ENCODE measurements around the gene MLH3.
A peak's percentile ranks its signal among the peaks of the same experiment; 100 is the strongest.
"Not testable (repeated sequence)": the region's sequence is repeated elsewhere in the genome, so short reads cannot be mapped to it uniquely, and the experiment has no call there.

Gene MLH3

DNA sequence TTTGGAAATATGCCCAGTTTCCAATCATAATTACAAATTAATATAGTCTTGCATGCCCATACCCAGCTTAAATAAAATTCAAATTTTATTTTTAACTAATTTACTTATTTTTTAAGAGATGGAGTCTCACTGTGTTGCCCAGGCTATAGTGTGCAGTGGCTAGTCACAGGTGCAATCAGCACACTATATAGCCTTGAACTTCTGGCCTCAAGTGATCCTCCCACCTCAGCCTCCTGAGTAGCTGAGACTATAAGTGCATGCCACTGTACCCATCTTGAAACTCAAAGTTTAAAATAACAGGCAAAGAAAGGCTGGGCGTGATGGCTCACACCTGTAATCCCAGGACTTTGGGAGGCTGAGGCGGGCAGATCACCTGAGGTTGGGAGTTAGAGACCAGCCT, 10.3 kb downstream of the MLH3 start:
- FAIRE-seq (no peak), DNase-seq (ENCODE audit: insufficient read length, low spot score) (no peak)

DNA sequence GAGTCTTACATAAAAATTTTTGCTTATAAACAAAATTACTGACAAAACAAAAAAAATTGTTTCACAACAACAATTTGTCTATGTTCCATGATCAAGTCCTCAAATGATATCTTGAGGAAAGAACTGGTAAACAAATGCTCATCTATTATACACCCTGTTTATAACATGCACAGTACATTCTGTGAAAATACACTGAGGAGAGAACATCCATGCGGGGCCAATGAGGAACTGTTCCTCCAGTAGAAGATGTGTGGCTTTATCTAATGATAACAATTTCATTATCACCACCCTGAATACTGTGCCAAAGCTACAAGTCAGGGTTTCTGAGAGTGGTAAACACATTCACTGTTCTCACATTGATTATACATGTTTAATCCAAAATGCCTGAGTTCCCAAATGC, 10.8 kb downstream of the MLH3 start:
- FAIRE-seq (peak; percentile 40), DNase-seq (ENCODE audit: insufficient read length, low spot score) (no peak)

DNA sequence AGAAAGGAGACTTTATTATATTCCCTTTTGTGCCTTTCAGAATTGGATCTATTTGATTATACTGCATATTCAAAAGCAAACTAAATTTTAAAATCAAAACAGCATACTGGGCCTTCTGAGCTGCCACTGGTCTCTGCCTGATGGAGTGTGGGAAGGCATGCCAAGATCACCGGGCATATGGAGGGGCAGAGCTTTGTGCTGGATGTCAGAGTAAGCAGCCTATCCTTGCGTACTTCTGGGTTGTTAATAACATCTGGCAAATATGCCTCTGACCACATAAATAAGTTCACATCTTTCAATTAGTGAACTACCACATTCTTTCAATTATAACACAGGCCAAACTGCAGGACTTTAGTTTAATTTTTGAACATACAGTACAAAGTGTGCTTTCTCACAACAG, 18.3 kb downstream of the MLH3 start:
- DNase-seq (ENCODE audit: insufficient read length, low spot score) (no peak), FAIRE-seq (no peak)

DNA sequence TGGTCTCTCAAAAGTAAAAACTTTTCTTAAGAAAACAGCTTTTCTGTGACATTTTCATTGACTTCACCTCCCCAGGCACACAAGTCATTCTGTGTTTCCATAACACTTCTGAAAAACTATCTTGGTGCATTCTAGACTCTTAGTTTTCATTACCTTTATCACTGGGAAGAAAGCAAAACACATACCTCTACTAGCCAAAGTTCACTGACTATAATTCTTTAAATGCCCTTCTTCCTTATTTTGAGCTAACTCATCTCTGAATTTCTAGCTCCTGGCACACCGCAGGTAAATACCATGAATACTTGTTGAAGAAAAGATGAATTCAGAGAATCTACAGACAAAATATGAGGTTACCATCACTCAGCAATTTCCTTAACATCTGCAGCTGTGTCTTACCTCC, 21.1 kb downstream of the MLH3 start:
- no peak for DNase-seq (ENCODE audit: insufficient read length, low spot score)
- FAIRE-seq = peak; percentile 40

DNA sequence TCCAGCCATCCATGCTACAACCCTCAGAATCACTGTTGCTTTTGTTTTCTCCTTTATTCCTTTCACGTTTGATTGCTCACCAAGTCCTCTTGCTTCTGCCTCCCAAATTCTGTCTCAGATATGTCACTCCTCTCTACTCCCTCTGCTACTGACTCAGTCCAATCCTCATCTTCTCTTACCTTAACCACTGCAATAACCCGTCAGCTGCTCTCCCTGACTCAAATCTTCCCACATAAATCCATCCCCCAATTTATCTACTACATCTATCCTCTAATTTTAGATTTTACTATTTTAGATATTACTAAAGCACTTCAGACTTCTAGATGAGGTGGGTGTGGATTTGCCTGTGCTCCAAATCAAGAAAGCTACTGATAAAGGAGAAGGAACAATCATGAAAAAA, 25.4 kb downstream of the MLH3 start:
- DNase-seq (ENCODE audit: insufficient read length, low spot score) = no peak
- no peak for FAIRE-seq

DNA sequence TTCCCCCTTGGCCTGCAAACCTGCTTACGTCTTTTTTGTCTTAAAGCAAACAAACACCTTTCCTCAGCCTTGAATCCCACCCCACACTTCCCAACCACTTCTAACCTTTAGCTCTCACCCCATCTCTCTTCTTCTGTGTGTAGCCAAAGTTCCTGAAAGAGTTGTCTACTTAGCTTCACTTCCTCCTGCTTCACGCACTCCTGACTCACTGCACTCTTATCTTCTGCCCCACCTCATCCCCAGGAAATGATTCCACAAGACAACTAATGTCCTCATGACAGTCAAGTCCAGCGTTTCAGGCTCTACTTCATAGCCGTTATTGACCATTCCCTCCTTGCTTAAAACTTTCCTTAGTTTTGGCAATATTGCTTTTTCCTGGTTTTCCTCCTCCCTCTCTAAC, 26.2 kb downstream of the MLH3 start:
- DNase-seq (ENCODE audit: insufficient read length, low spot score) (no peak), FAIRE-seq (peak; percentile 59)

DNA sequence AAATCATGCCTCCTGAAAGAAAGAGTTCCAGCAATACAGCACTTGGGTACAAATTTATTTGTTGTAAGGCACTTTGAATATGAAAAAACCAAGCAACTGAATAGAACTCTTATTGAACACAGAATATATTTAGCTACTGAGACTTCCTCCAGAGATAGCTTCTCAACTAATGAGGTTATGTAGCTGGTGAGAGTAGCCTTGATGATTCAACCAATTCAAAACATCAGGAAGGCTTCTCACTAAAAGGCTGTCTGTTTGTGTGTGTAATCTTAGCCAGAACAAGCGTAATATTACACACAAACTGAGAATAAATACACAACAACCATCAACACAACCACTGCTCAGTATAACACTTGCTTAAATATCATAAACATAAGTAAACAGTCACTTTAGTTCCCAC, 28.2 kb downstream of the MLH3 start:
- DNase-seq (ENCODE audit: insufficient read length, low spot score) = no peak
- peak; percentile 90 for FAIRE-seq

DNA sequence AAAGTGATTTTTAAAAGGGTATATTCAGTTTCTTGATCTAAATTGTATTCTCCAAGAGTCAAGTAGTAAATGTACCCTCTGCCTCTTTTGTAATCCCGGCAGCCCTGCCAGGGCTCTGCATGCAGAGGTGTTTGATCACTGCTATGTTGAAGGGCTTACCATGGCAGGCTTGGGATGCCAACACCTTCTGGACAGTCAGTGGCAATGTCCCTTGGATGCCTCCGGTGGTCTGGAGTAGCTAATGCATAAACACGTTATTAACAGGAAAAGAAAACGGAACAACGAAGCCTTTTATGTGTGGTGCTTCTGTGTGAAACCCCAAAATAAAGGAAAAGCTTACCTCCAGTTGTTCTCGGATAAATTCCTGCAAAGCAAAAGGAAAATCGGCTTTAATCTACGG, 28.6 kb downstream of the MLH3 start:
- peak; percentile 96 for FAIRE-seq
- DNase-seq (ENCODE audit: insufficient read length, low spot score) = peak; percentile 57

DNA sequence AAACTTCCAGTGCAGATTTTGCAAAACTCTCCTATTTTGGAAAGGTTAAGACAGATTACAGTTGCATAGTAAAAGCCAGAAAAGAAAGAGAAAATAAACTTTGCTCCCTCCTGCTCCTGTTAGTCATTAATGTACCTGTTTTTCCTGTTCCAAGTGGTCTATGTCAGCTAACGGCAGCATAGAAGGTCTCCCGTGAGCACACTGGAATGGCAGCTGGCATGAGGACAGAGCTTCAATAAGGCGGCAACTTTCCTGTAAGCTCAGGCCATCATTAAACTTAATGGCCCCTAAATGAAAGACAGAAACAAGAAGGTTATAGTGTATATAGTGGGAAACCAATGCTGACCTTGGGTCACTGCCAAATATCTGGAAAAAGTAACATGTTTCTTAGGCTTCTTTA, 32.6 kb downstream of the MLH3 start:
- FAIRE-seq (no peak), DNase-seq (ENCODE audit: insufficient read length, low spot score) (no peak)

DNA sequence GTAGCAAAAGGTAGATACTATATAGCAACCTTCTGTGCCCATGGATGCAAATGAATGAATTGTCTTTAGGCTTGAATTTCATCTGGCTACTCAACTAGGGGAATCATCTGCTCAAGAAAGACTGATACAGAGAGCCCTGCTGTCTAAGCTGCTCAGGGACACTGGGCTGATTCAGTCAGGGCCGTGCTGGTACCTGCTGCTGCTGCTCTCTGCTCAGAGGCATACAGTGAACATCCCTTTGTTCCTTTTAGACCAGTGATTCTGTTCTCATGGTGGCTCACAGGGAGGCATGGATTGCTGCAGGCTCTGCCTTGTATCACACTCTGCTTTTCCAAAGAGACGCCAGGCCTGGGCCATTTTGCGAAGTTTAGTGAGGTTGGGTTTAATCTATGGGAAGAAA, 34.5 kb downstream of the MLH3 start:
- DNase-seq (ENCODE audit: insufficient read length, low spot score) (no peak), FAIRE-seq (peak; percentile 62)

DNA sequence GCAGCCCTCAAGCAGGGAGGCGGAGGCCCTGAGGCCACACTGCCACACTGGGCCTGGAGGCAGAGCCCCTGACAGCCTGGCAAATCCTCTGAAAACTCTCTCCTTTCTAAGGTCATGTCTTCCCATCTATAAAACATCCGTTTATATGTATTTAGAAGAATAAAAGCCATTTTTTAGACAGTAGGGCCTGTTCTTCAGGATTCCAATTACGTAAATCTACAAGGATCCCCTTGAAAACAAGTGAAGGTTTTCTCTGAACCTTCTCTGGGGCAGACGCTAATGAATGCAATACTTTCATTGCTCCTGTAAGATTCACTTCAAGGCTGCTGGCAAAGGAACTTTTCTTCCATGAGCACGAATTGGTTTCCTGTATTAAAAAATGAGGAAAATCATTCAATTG, 35.8 kb downstream of the MLH3 start:
- DNase-seq (ENCODE audit: insufficient read length, low spot score) (no peak), FAIRE-seq (no peak)

DNA sequence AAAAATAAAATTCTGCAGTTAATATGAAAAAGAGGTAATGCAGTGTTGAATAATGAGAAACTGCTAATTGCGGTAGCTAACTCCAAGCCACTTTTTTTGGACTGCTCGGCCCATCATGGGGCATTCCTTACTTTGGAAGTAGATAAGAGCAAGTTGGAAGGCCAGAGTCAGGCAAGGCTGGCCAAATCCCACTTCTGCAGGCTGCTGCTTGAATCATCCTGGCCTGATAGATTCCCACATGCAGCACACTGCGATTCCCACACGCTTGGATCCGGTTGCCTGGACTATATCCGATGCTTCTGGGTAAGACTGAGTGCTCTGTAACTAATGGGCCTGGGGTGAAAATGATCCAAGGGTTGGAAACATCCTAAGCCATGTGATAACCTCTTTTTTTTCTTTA, 38.0 kb downstream of the MLH3 start:
- DNase-seq (ENCODE audit: insufficient read length, low spot score) (no peak), FAIRE-seq (no peak)

DNA sequence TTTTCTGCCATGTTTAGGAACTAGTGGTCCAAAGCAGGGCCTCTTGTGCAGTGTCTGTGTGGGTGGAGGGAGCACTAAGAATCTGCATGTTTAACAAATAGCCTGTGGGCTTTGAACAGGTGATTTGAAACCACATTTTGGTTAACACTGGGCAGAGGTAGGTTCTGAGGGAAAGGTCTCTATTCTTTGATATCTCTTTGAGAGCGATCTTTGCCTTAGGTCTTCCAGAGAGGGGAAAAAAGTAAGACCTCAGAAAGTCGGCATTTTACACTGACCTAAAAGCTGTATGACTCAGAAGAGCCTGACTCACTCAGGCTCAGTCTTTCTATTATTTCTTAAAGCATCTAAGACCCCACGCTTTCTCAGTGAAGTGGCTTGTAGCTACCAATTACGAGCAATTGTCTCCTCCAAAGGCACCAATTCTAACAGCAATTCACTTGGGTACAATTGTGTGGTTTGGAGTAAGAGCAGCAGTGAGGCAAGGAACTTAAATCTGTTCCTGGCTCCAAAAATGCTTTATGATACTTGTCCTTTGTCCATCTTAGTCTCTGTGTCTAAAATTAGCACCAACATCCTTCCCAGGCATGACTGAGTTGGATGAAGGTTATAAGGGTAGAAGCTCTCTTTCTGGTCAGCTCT, 39.8 kb downstream of the MLH3 start:
- DNase-seq (ENCODE audit: insufficient read length, low spot score) (peak; percentile 66), FAIRE-seq (peak; percentile 93)

DNA sequence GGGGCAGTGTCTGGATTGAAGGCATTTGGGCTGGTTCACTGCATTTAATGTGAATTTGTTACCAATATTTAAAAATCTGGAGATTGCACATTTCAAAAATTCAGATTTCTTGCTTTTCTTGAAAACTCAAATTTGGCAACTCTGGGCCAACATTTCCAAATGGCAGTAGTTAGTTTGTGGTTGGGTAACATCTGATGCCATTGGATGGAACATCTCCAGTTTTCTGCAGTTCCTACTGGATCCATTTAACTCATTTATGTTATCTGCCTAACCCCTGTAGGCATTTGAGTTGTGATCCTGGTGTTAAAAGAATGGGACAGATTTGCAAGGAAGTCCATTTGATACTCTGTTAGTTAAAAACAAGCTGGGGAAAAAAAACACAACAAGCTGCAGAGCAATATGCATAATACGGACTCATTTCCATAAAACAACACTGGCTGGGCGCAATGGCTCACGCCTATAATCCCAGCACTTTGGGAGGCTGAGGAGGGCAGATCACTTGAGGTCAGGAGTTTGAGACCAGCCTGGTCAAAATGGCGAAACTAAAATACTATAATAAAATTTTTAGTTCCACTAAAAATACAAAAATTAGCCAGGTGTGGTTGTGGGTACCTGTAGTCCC, 40.7 kb downstream of the MLH3 start:
- DNase-seq (ENCODE audit: insufficient read length, low spot score) = no peak
- peak; percentile 93 for FAIRE-seq

DNA sequence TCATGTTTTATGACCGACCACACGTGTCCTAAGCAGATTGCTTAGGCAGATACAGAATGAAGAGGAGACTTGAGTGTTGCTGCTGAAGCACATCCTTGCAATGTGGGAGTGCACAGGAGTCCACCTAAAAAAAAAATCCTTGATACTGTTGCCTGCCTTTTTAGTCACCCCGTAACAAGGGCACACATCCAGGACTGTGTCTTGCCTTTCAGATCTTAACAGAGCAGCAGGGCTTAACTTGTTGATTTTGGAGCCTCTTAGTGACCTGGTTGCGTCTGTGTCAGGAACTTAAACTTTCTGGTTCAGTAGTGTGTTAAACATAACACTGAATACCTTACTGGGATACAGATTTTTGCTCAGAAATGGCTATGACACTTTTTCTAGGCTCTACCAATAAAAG, 42.1 kb downstream of the MLH3 start:
- DNase-seq (ENCODE audit: insufficient read length, low spot score) (no peak), FAIRE-seq (no peak)

DNA sequence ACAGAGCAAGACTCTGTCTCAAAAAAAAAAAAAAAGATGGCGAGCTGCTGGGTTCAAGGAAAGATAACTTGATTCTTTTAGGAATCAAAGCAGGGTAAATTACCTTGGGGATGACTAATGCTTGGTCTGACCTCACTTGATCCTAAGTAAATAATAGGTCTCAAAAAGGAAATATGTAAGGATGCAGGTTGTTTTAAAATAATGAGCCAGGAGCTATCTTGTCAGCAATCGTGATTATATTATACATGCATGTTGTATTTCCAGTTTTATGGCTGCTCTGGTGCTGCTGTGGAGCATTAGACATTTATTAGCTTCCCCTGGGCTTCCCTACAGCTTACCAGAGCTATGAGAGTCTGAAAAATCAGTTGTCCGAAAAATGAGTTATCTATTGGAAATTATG, 45.9 kb downstream of the MLH3 start:
- FAIRE-seq = peak; percentile 4
- no peak for DNase-seq (ENCODE audit: insufficient read length, low spot score)

DNA sequence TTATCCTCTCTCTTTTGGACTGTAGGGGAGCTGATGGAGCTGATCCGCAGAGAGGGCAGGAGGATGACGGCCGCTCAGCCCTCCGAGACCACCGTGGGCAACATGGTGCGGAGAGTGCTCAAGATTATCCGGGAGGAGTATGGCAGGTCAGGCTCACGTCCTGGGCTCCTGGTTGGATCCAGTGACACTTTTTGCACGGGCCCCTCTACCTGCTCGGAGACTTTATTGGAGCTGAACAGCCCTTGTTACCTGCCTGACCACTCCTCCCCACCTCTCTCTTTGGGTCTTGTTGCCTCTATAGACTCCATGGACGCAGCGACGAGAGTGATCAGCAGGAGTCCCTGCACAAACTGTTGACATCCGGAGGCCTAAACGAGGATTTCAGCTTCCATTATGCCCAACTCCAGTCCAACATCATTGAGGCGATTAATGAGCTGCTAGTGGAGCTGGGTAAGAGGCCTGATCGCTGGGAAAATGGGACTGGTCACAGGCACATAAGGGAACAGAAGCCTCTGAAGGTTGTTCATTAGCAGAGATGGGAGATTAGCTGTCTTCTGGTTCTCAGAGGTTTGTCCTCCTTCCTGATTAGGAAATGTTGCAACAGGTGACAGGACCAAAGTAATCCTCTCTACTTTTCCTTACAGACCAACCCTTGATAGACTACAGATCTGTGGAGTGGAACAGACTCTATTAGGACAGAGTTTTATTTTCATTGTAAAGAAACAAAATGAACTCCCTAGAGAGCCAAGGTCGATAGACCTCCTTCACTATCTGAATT, 47.8 kb downstream of the MLH3 start:
- FAIRE-seq = no peak

DNA sequence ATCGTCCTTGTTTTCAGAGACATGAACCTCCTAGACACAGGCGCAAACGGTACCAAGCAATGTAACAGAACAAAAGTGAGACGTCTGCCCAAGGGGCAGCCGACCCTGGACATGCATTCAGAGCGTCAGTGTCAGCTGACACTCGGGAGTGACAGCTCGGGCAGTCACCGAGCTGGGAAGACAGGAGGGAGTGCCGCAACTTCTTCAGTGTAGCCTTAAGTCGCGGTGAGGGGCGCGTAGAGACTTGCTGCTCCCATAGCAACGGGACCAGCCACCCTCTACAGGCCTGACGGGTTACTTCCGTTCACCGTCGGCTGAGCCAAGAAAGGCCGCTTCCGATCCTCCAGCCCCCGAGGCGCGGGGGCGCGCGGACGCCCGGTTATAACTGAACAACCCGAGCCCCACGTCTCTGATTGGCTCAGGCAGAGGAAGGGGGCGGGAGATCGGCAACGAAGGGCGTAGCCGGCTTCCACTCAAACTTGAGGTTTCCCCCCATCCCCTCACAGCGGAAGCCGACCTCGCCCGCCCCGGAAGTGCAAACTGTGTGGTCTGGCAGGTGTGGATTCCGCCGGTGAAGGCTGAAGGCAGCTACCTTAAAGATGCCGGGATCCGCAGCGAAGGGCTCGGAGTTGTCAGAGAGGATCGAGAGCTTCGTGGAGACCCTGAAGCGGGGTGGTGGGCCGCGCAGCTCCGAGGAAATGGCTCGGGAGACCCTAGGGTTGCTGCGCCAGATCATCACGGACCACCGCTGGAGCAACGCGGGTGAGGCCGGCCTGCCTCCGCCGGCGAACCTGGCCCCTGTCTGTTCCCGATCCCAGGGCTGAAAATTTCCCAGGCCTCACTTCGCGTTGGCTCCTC, 48.6 kb downstream of the MLH3 start, which contains the start of gene EIF2B2:
Gene EIF2B2, plus strand, starts transcription at position 530 of the 858 bp plus-strand sequence. Its CDS starts 70 bp downstream, at position 600.
- peak; percentile 100 for DNase-seq (ENCODE audit: insufficient read length, low spot score)
- FAIRE-seq = peak; percentile 100

More for the DNA sequence above, 47.8 kb downstream of the MLH3 start:
- no peak for DNase-seq (ENCODE audit: insufficient read length, low spot score)

DNA sequence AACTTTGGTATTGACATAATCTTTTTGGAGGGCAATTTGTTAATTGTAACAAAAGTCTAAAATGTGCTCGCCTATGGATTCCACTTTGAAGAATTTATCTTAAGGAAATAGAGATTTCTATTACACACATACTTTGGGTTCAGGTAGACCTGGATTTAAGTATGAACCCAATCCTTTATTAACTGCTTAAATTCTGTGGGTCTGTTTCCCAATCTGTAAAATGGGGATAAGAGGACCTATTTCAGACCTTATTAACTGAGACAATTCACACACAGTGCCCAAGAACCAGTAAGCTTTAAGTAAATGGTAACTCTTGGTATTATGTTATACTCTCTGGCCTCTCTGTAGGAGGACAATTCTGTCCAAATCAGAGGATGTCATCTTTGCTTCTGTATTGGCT, 49.4 kb downstream of the MLH3 start:
- FAIRE-seq (no peak), DNase-seq (ENCODE audit: insufficient read length, low spot score) (no peak)

DNA sequence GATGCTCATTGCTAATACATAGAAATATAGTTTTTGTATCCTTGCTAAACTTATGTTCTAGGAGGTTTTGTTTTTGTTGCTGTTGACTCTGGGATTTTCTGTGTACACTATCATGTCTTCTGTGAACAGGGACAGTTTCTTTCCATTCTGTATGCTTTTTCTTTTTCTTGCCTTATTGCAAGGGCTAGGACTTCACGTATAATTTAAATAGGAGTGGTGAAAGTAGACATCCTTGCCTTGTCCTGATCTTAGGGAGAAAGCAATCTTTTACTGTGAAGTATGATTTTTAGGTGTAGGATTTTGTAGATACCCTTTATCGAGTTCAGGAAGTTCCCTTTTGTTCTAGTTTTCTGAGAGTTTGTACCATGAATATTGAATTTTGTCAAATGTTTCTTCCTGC, 50.0 kb downstream of the MLH3 start:
- FAIRE-seq (no peak), DNase-seq (ENCODE audit: insufficient read length, low spot score) (no peak)

DNA sequence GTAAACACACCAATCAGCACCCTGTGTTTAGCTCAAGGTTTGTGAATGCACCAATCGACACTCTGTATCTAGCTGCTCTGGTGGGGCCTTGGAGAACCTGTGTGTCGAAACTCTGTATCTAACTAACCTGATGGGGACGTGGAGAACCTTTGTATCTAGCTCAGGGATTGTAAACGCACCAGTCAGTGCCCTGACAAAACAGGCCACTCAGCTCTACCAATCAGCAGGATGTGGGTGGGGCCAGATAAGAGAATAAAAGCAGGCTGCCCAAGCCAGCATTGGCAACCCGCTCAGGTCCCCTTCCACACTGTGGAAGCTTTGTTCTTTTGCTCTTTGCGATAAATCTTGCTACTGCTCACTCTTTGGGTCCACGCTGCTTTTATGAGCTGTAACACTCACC, 55.5 kb downstream of the MLH3 start:
- not testable (repeated sequence) for DNase-seq (ENCODE audit: insufficient read length, low spot score); FAIRE-seq
